HG03108 (cell line): Measurements from ENCODE around the gene ACBD3.

ENCODE experiments used
- ATAC-seq: cut with Tn5 transposase; IDR thresholded peaks from one replicate; pipeline ENCODE4 v1.9.1; 2021; ENCODE audit warnings: moderate library complexity; ENCODE audit not compliant: unreplicated experiment

The ACBD3 gene

DNA sequence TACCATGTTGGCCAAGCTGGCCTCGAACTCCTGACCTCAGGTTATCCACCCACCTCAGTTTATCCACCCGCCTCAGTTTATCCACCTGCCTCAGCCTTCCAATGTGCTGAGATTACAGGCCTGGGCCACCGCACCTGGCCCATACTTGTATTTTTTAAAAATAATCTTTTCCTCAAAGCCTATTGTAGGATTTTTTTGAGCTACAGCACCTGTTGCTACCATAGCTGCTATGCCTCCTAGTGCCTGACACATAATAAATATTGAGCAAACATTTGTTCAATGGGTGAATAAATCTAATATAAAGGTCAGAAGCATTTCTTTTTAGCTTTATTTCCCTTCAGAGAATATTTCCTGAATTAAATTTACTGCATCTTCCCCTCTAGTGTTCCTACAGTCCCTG, 15.7 kb upstream of the ACBD3 start:
- ATAC-seq: no peak

- ATAC-seq: no peak
Observed at GRCh38 chr1:226201029-226201593, 14.6 kb upstream of the ACBD3 start.

DNA sequence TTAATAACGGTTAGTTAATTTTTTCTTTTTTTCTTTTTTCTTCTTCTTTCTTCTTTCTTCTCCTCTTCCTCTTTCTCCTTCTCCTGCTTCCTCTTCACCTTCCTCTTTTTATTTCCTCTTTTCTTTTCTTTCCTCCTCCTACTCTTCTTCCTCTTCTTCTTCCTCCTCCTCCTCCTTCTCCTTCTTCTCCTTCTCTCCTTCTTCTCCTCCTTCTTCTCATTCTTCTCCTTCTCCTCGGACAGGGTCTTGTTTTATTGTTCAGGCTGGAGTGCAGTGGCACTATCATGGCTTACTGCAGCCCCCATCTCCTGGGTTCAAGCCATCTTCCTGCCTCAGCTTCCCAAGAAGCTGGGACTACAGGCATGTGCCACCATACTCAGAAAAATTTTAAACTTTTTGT, 13.4 kb upstream of the ACBD3 start:
- no peak for ATAC-seq

- no peak for ATAC-seq
Observed at GRCh38 chr1:226195144-226195543, 8.6 kb upstream of the ACBD3 start.

- no peak for ATAC-seq
Observed at GRCh38 chr1:226187380-226187779, 839 bp upstream of the ACBD3 start.

DNA sequence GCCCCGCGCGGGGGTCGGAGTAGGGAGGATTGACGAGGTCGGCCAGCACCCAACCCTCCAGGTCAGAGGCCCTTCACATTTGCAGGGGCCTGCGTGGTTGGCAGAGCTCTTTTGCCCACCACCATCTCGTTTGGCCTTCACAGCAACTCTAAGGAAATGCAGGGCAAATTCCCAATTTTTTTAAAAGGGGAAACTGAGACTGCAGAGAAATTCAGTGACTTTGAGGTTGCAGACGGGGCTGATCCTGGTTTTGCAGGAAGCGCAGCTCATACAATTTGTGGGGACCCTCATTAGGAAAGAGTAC, 430 bp upstream of the ACBD3 start:
- ATAC-seq: no peak

DNA sequence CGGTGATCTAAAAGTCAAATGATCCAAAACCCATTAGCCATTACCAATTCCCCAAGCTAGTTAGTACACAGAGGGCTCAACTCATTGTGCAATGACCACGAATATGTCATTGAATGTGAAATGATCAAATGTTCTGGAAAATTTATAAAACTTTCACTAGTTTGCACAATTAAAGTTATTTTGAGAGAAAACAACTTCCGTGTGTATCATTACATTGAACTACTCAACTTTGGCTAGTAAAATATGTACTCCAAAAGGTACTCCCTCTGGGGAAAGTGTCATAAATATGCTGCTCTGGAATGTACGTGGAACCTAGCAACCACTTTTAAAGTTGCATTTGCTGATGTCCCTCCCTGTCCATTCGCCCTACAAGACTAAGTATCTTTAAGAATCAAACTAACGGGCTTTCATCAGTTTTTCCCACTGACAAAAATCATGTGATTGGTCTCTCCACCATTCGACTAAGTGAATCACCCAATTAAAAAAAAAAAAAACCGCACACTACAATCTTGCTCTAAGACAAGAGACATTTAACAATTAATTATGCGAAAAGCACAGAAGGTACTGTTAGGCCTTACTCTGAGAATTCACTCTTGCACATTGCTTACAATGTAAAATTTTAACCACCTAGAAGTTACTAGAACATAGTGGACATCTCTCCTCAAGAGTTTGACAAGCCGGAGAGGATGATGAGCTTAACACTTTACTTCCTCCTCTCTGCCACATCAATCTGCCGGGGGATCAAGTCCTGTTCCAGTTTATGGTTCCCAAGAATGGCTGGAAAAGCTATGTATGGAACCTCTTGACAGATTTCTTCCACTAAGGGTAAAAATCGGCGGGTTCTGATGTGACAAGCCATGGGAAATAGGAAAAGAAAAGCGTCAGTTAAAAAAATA, 1.2 kb downstream of the ACBD3 start:
- no peak for ATAC-seq

- ATAC-seq: no peak
Observed at GRCh38 chr1:226181996-226182714, 4.4 kb downstream of the ACBD3 start.

- no peak for ATAC-seq
Observed at GRCh38 chr1:226176870-226177269, 9.7 kb downstream of the ACBD3 start.

- ATAC-seq: no peak
Observed at GRCh38 chr1:226172589-226172988, 14.0 kb downstream of the ACBD3 start.

GRCh38 chr1:226166341-226166740, 20.2 kb downstream of the ACBD3 start:
- no peak for ATAC-seq

GRCh38 chr1:226164154-226164553, 22.4 kb downstream of the ACBD3 start:
- no peak for ATAC-seq

GRCh38 chr1:226162898-226163297, 23.6 kb downstream of the ACBD3 start:
- no peak for ATAC-seq

DNA sequence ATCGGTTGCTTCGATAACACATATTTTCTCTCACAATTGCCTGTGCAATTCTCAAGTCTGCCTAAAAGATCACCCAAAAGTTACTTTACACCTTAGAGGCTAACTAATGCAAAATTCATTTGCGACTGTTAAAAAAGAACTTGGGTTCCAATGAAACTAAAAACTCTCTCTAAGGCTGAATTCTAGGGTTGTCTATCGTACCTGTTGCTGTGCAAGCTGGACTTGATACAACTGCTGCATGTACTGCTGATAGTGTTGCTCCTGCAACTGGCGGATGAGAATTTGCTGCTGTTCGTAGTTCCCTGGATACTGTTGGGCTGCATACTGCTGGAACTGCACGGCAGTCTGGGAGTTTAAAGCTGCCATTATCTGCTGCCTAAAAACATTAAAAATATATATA, 27.6 kb downstream of the ACBD3 start:
- no peak for ATAC-seq

GRCh38 chr1:226158457-226158856, 28.1 kb downstream of the ACBD3 start:
- ATAC-seq: no peak

DNA sequence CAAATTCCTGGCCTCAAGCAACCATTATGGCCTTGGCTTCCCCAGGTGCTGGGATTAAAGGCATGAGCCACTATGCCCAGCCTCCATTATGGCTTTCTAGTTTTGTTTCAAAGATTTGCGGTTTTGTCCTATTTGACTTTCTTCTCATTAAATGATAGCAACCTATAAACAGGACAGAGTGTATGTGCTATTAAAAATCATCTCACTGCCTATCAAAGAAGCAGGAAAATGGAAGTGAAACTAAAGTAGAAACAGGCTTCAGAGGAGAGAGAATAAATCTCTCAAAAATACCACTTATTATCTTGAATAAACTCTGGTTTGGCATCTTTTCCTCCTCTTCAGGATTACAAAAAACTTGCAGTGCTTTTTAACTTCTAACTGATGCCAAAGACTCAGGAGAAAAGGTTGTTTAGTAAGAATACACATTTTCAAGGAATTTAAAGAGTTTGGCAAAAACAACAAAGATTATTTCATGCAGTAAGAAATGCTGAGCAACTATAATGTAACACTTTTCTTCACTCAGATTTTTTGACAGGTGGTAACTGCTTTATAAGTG, 28.7 kb downstream of the ACBD3 start:
- no peak for ATAC-seq

GRCh38 chr1:226154593-226154992, 31.9 kb downstream of the ACBD3 start:
- no peak for ATAC-seq

DNA sequence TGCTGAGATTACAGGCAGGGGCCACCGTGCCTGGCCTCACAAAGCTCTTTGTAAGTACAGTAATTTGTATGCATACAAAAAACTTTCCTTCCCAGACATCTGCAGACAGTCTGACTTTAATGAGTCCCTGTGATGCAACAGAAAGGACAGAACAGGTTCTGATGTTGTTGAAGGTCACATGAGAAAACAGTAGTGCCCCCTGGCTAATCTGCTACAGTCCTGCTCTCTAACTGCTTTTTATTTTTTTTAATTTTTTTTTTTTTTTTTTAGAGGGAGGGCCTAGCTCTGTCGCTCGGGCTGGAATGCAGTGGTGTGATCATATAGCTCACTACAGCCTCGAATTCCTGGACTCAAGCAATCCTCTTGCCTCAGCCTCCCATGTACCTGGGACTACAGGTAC, 36.7 kb downstream of the ACBD3 start:
- ATAC-seq: no peak

DNA sequence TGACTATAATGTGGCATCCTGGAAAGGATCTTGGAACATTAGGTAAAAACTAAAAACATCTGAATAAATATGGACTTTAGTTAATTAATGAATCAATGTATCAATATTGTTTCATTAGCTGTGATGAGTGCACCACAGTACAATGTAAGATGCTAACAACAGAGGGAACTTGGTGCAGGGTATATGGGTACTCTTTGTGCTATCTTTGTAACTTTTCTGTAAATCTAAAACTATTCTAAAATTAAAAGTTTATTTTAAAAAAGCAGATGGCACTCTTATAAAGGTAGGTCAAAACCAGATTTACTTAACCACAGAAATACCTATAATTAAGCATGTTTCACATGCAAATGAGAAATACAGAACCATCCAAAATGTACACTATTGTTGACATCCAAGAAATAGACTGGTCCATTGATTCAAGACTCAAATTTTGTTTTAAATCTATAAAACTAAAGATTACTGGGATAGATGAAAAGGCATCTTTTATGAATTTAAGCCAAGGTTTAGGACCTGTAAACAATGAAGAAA, 38.4 kb downstream of the ACBD3 start:
- no peak for ATAC-seq

GRCh38 chr1:226144045-226144444, 42.5 kb downstream of the ACBD3 start:
- ATAC-seq: no peak

DNA sequence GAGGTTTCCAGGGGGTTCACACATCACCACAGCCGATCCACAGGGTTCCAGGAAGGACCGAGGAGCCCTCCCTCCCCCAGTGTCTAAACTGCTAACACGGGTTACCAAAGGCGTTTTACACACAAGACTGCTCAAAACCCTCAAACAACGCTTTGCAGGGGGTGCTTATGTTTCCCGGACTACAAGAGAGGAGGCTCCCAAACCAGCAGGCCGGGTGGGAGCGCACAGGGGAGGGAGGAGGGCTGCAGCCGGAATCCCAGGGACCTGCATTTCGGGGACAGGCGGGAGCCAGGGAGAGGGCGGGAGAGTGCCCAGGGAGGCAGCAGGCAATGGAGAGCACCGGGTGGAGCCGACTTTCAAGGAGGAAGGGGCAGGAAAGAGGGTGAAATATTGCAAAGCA, 50.8 kb downstream of the ACBD3 start:
- ATAC-seq: no peak
